AG04450 (cell line): Measurements from ENCODE around the gene MPHOSPH6. TPM values are rescaled to one million over a fixed set of nuclear protein-coding genes. Genes with fewer than 3 reads are reported as not detected.

Source experiments
- CTCF ChIA-PET: fragments of 300-600, 350-600 bp; formaldehyde crosslinking; extraction: SDS; loops from one replicate; lab custom pipeline; 2022; ENCODE audit warnings: antibody characterized with exemption, inconsistent platforms; lab: Charles Lee
- POLR2A ChIA-PET: fragments of 350-600 bp; formaldehyde crosslinking; extraction: SDS; loops from one replicate; lab custom pipeline; 2021; ENCODE audit warnings: antibody characterized with exemption, inconsistent platforms; lab: Yijun Ruan, JAX
- DNase-seq: peaks from one replicate; pipeline ENCODE4 v3.0.0-alpha.2; 2011; ENCODE audit warnings: low read depth, low spot score
- H3K27ac ChIP-seq: one replicate; pipeline ENCODE4 v1.5.1; 2012; ENCODE audit warnings: low read depth, low read length, control low read depth
- H3K27me3 ChIP-seq: one replicate; pipeline ENCODE4 v1.6.0; 2012; ENCODE audit warnings: low read length; ENCODE audit not compliant: control insufficient read depth, insufficient read depth
- H3K4me3 ChIP-seq: 2 replicates; pipeline ENCODE4 v1.5.1; 2011; ENCODE audit warnings: mild to moderate bottlenecking, low read depth, low read length, control low read depth
- H3K9me3 ChIP-seq: 2 replicates; pipeline ENCODE4 v1.5.1; 2012; ENCODE audit warnings: low read length; ENCODE audit not compliant: control insufficient read depth, insufficient read depth
- CTCF ChIP-seq: IDR thresholded peaks from 2 replicates; pipeline ENCODE4 v1.5.1; 2011; ENCODE audit warnings: low read depth, low read length, control low read depth, inconsistent platforms
- polyA plus RNA-seq: library from polyadenylated mRNA; depleted of rRNA; stranded (reverse); fragments of >200 nt; gene quantifications from 2 replicates; pipeline ENCODE4 v1.2.3, GENCODE V29; 2011; rRNA removed
- small RNA-seq: library from RNA; depleted of rRNA; stranded (forward); fragments of <200 nt; gene quantifications from one replicate; pipeline ENCODE3, GENCODE V24; 2012; ENCODE audit warnings: low read depth; ENCODE audit not compliant: insufficient read length

MPHOSPH6 gene
- polyA plus RNA-seq, 1 experiment: 36.7 TPM

- DNase-seq: no peak
- Histone ChIP-seq H3K27me3 (no peaks in the 10 kb centered on the region), H3K4me3 (no peak overlapping the region), H3K9me3 (no peaks in the 10 kb centered on the region), H3K27ac (no peak overlapping the region)
- no peak for TF ChIP-seq CTCF
- ChIA-PET CTCF (no interaction called here), POLR2A (no interaction called here)
Observed at GRCh38 chr16:82105107-82105506, 64.9 kb downstream of the MPHOSPH6 start.

Small RNA genes within 50 kb of the gene (small RNA-seq; reads per million reads assigned to genes)
- not detected for gene RN7SKP190

Other genes starting within 250 kb of the MPHOSPH6 start
- gene SDR42E1, start 158.8 kb downstream of the MPHOSPH6 start, polyA plus RNA-seq: 0.99 and 1.4 TPM in 2 replicates
- gene HSD17B2, start 135.0 kb downstream of the MPHOSPH6 start, polyA plus RNA-seq: 14.0 and 14.1 TPM in 2 replicates